GM23248 (cell line): ENCODE data around the gene SIM1. TPM values are rescaled to one million over a fixed set of nuclear protein-coding genes. Genes with fewer than 3 reads are reported as not detected.

Experiments
- DNase-seq: peaks from one replicate; pipeline ENCODE4 v3.0.0-alpha.2; 2015
- H2AFZ ChIP-seq: fragments of 200-600 bp; sonication (generic); 2 replicates; pipeline ENCODE4 v1.6.1; 2016; ENCODE audit warnings: antibody characterized with exemption
- H3F3A ChIP-seq: fragments of 200-600 bp; sonication (generic); 2 replicates; pipeline ENCODE4 v1.6.1; 2016; ENCODE audit warnings: mild to moderate bottlenecking, antibody characterized with exemption, mixed run types; ENCODE audit not compliant: insufficient read depth
- H3K27ac ChIP-seq: fragments of 200-600 bp; sonication (generic); 2 replicates; pipeline ENCODE4 v1.5.1; 2016; ENCODE audit warnings: mild to moderate bottlenecking
- H3K27me3 ChIP-seq: fragments of 200-600 bp; sonication (generic); replicated peaks from 2 replicates; pipeline ENCODE4 v1.6.1; 2016; ENCODE audit warnings: mild to moderate bottlenecking; ENCODE audit not compliant: insufficient read depth
- H3K36me3 ChIP-seq: fragments of 200-600 bp; sonication (generic); 2 replicates; pipeline ENCODE4 v1.6.1; 2016; ENCODE audit warnings: low read depth, mild to moderate bottlenecking
- H3K4me1 ChIP-seq: fragments of 200-600 bp; sonication (generic); 2 replicates; pipeline ENCODE4 v1.6.1; 2016; ENCODE audit warnings: mild to moderate bottlenecking; ENCODE audit not compliant: insufficient read depth
- H3K4me2 ChIP-seq: fragments of 200-600 bp; sonication (generic); one replicate; pipeline ENCODE4 v1.6.1; 2016; ENCODE audit warnings: mild to moderate bottlenecking; ENCODE audit not compliant: unreplicated experiment
- H3K4me3 ChIP-seq: fragments of 200-600 bp; sonication (generic); 2 replicates; pipeline ENCODE4 v1.5.1; 2016; ENCODE audit warnings: mild to moderate bottlenecking
- H3K79me2 ChIP-seq: fragments of 200-600 bp; sonication (generic); 2 replicates; pipeline ENCODE4 v1.6.1; 2016; ENCODE audit warnings: mild to moderate bottlenecking; ENCODE audit not compliant: insufficient read depth
- H3K9ac ChIP-seq: fragments of 200-600 bp; sonication (generic); 2 replicates; pipeline ENCODE4 v1.6.1; 2016; ENCODE audit warnings: mild to moderate bottlenecking
- H3K9me2 ChIP-seq: fragments of 200-600 bp; sonication (generic); 2 replicates; pipeline ENCODE4 v1.6.1; 2016; ENCODE audit warnings: mixed run types, mild to moderate bottlenecking, moderate library complexity; ENCODE audit not compliant: insufficient read depth
- H3K9me3 ChIP-seq: fragments of 200-600 bp; sonication (generic); one replicate; pipeline ENCODE4 v1.6.1; 2017; ENCODE audit warnings: low read depth
- H4K20me1 ChIP-seq: fragments of 200-600 bp; sonication (generic); 2 replicates; pipeline ENCODE4 v1.6.0; 2016; ENCODE audit not compliant: insufficient read depth
- EZH2 ChIP-seq: fragments of 200-600 bp; sonication (generic); IDR thresholded peaks from 2 replicates; pipeline ENCODE4 v1.6.1; 2018; ENCODE audit warnings: antibody characterized with exemption, mild to moderate bottlenecking; ENCODE audit not compliant: insufficient read depth, poor library complexity, severe bottlenecking
- EZH2phosphoT487 ChIP-seq: fragments of 200-600 bp; sonication (generic); IDR thresholded peaks from 2 replicates; pipeline ENCODE4 v1.6.1; 2018; ENCODE audit warnings: antibody characterized with exemption, moderate library complexity, mild to moderate bottlenecking, low read depth; ENCODE audit not compliant: insufficient read depth
- WGBS, 2 experiments: methylation state at CpG; one replicate each; pipeline ENCODE4 v1.1.6; 2015 to 2017; ENCODE audit warnings: low lambda C conversion rate in 2 of 2, low coverage in 1 of 2; ENCODE audit errors: missing lambda C conversion rate in 2 of 2; 5-methylcytosine and 5-hydroxymethylcytosine counted together
- in situ Hi-C: fragments of 300-500 bp; cut with MboI; formaldehyde crosslinking; loops from 2 replicates; pipeline ENCODE4 v1.15.0; 2020
- polyA plus RNA-seq: library from polyadenylated mRNA; unstranded; fragments of >200 nt; fragmentation: Nextera tagmentation; extraction: Ambion mirVana; gene quantifications from 2 replicates; pipeline ENCODE4 v1.2.1, GENCODE V29; 2016
- total RNA-seq: library from RNA; depleted of rRNA; stranded (reverse); fragments of >200 nt; shearing (Covaris generic); gene quantifications from 2 replicates; pipeline ENCODE4 v1.2.3, GENCODE V29; 2014

The SIM1 gene
- total and polyA plus RNA-seq, 2 experiments from 2014 or later, result 1.5 to 1.6 TPM

DNA sequence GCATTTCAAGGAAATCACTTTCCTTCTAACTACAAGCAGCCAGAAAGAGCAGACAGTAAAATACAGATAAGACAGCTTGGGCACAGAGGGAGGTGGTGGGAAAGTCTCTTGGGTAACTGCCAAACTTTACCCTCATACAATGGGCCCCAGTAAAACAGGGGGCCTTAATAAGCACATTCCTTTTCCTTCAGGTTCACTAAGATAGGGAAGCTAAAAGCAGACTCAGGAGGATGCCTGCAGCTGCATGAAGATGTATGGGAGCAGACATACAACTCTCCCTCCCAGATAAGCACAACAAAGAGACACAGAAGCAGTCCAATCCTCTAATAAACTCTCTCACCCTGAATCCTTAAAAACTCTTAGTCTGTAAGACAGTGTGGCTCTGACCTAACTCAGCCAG is 49.0 kb downstream of the SIM1 start:
- Histone ChIP-seq H3K27me3 (no peaks in the 10 kb centered on the region), H3K4me3 (no peak overlapping the region), H3K4me1 (peaks cover 5% of the 10 kb centered on the region), H3K9ac (no peak overlapping the region), H3K27ac (no peak overlapping the region), H3F3A (no peaks in the 10 kb centered on the region), H3K79me2 (no peaks in the 10 kb centered on the region), H2AFZ (no peak overlapping the region), H4K20me1 (no peaks in the 10 kb centered on the region), H3K9me2 (no peaks in the 10 kb centered on the region), H3K4me2 (no peak overlapping the region), H3K36me3 (no peaks in the 10 kb centered on the region), H3K9me3 (no peaks in the 10 kb centered on the region)
- DNase-seq, result no peak
- TF ChIP-seq EZH2, result no peak
- in situ Hi-C loops, result no loop called here

DNA sequence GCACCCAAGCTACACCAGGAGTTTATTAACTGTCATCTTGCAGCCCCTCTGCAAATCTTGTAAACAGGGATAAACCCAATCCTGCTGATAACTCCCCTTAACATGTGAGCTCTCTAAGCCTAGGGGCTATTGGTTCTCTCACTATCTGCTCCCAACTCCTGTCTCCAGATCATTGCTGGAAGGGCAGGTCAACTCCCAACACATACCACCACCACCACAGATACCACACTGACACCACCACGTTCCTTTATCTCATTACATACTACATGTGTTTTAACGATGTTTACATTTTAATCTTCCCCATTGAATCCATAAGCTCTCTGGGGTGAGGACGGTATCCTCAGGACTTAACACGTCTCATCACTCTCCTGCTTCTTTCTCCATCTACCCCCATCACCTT is 51.8 kb downstream of the SIM1 start:
- H3K36me3 ChIP-seq, result no peaks in the 10 kb centered on the region
- H3K9ac ChIP-seq, result no peak overlapping the region
- H4K20me1 ChIP-seq, result no peaks in the 10 kb centered on the region
- no peaks in the 10 kb centered on the region for H3K27me3 ChIP-seq
- TF ChIP-seq EZH2 (no peak), EZH2phosphoT487 (no peak)
- no peak overlapping the region for H3K27ac ChIP-seq
- H3K4me3 ChIP-seq, result no peak overlapping the region
- H3K79me2 ChIP-seq, result no peaks in the 10 kb centered on the region
- H3K4me1 ChIP-seq, result peaks cover 5% of the 10 kb centered on the region
- H2AFZ ChIP-seq, result no peak overlapping the region
- 96 to 98% methylated on average over 4 of the region's 4 CpGs for WGBS, 2 experiments
- H3F3A ChIP-seq, result no peaks in the 10 kb centered on the region
- H3K9me2 ChIP-seq, result no peaks in the 10 kb centered on the region
- DNase-seq, result no peak
- H3K4me2 ChIP-seq, result no peak overlapping the region
- H3K9me3 ChIP-seq, result no peaks in the 10 kb centered on the region
- in situ Hi-C loops, result no loop called here

DNA sequence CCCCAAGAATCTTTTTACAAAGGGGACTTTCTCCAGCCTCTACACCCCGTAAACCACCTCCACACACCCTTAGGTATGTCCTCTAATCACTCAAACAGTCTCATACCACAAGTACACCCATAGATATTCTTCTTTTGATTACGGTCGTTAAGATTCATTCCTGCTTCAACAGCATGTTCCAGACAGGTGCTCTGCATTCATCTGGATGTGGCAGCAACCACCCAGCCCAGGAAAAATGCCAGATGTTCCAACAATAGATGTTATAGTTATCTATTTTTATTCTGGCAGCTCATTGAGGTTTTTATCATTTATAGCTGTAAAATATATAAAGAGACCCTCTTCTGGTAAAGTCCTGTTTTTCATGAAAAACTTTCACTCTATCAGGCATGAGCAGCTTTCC is 60.7 kb downstream of the SIM1 start:
- H3K4me3 ChIP-seq, result no peak overlapping the region
- H3K9me2 ChIP-seq, result no peaks in the 10 kb centered on the region
- H3K27me3 ChIP-seq, result no peaks in the 10 kb centered on the region
- no peak overlapping the region for H3K27ac ChIP-seq
- H3K9me3 ChIP-seq, result no peaks in the 10 kb centered on the region
- TF ChIP-seq EZH2, result no peak
- TF ChIP-seq EZH2phosphoT487, result no peak
- H3F3A ChIP-seq, result no peaks in the 10 kb centered on the region
- no peak overlapping the region for H3K4me2 ChIP-seq
- H3K4me1 ChIP-seq, result no peaks in the 10 kb centered on the region
- 69 to 70% methylated on average over 3 of the region's 3 CpGs for WGBS, 2 experiments
- H3K36me3 ChIP-seq, result no peaks in the 10 kb centered on the region
- H3K9ac ChIP-seq, result no peak overlapping the region
- in situ Hi-C loops, result no loop called here
- DNase-seq, result no peak
- H4K20me1 ChIP-seq, result no peaks in the 10 kb centered on the region
- H2AFZ ChIP-seq, result no peak overlapping the region
- no peaks in the 10 kb centered on the region for H3K79me2 ChIP-seq

DNA sequence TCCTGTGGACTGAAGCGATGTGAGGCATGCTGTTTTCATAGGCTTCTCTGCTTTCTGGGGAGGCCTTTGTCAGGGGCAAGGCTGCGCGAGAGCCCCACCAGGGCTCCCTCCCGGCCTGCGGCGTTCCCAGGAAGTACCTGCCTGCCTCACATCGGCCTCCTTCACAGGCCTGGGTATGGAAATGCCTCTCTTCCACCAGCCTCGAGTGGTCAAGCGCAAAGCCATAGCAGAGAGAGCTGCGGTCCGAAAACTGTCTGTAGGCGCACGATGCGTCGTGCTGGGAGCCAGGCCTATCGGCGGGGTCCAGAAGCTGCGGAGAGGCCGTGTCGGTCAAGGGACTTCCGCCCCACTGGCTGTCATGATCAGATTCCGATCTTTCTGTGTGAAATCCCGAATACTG is 71.2 kb downstream of the SIM1 start:
- Histone ChIP-seq H3K4me2 (no peak overlapping the region), H3K79me2 (no peaks in the 10 kb centered on the region), H3K27me3 (no peaks in the 10 kb centered on the region), H2AFZ (no peak overlapping the region), H4K20me1 (no peaks in the 10 kb centered on the region), H3K9me3 (no peaks in the 10 kb centered on the region), H3K9me2 (no peaks in the 10 kb centered on the region), H3F3A (no peaks in the 10 kb centered on the region), H3K4me3 (no peak overlapping the region), H3K4me1 (no peaks in the 10 kb centered on the region), H3K36me3 (no peaks in the 10 kb centered on the region), H3K27ac (no peak overlapping the region), H3K9ac (no peak overlapping the region)
- TF ChIP-seq EZH2phosphoT487 (no peak), EZH2 (no peak)
- WGBS, 2 experiments, result 95% methylated on average over 23 of the region's 23 CpGs
- in situ Hi-C loops, result no loop called here
- no peak for DNase-seq

DNA sequence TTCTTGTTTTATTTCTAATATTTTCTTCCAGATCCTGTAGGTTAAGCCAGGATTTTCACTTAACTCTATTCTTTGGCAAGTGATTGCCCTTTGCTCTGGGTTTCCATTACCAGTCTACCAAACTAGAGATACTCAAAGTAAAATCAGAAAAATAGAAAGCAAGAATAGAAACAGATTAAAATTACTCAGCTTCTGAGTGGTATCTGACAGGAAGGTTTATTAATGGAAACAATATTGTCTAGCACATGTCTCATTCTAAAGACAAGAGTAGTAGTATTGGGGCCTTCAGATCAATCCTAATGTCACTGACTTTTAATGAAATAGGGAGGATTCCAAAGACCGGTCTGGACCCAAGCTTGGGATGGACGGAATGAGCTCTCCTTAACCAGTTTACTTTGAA is 72.3 kb downstream of the SIM1 start:
- WGBS, 2 experiments, result 90 to 93% methylated on average over 2 of the region's 2 CpGs
- no peaks in the 10 kb centered on the region for H3K79me2 ChIP-seq
- no peaks in the 10 kb centered on the region for H3K9me3 ChIP-seq
- H3K4me2 ChIP-seq, result no peak overlapping the region
- H3K9ac ChIP-seq, result no peak overlapping the region
- in situ Hi-C loops, result no loop called here
- H2AFZ ChIP-seq, result no peak overlapping the region
- TF ChIP-seq EZH2 (no peak), EZH2phosphoT487 (no peak)
- no peak overlapping the region for H3K27ac ChIP-seq
- no peak for DNase-seq
- H3F3A ChIP-seq, result no peaks in the 10 kb centered on the region
- H3K36me3 ChIP-seq, result no peaks in the 10 kb centered on the region
- H3K4me1 ChIP-seq, result no peaks in the 10 kb centered on the region
- H4K20me1 ChIP-seq, result no peaks in the 10 kb centered on the region
- H3K27me3 ChIP-seq, result no peaks in the 10 kb centered on the region
- H3K9me2 ChIP-seq, result no peaks in the 10 kb centered on the region
- H3K4me3 ChIP-seq, result no peak overlapping the region
